MG63 (cell line): Measurements from ENCODE around the gene ZDHHC24. TPM values are rescaled to one million over a fixed set of nuclear protein-coding genes. Genes with fewer than 3 reads are reported as not detected.

ENCODE experiments used
- DNase-seq: peaks from one replicate; pipeline ENCODE4 v3.0.0-alpha.2; 2020
- H3K27me3 ChIP-seq: fragments of 250-450 bp; sonication (Bioruptor Pico); 2 replicates; pipeline ENCODE4 v1.5.1; 2020; ENCODE audit warnings: mild to moderate bottlenecking, moderate library complexity
- H3K36me3 ChIP-seq: fragments of 250-450 bp; sonication (Bioruptor Pico); 2 replicates; pipeline ENCODE4 v1.5.1; 2020; ENCODE audit warnings: mild to moderate bottlenecking, moderate library complexity
- H3K4me3 ChIP-seq: fragments of 250-450 bp; sonication (Bioruptor Pico); 2 replicates; pipeline ENCODE4 v1.5.1; 2020; ENCODE audit warnings: mild to moderate bottlenecking, moderate library complexity
- H3K9me3 ChIP-seq: fragments of 250-450 bp; sonication (Bioruptor Pico); 2 replicates; pipeline ENCODE4 v1.5.1; 2020; ENCODE audit warnings: mild to moderate bottlenecking, moderate library complexity
- total RNA-seq: library from RNA; depleted of rRNA; stranded (reverse); fragments of >200 nt; shearing (Covaris generic); gene quantifications from 2 replicates; pipeline ENCODE4 v1.2.3, GENCODE V29; 2014; ENCODE audit warnings: low replicate concordance

Gene ZDHHC24
- total RNA-seq, 1 experiment from 2014 or later = 22.9 TPM

DNA sequence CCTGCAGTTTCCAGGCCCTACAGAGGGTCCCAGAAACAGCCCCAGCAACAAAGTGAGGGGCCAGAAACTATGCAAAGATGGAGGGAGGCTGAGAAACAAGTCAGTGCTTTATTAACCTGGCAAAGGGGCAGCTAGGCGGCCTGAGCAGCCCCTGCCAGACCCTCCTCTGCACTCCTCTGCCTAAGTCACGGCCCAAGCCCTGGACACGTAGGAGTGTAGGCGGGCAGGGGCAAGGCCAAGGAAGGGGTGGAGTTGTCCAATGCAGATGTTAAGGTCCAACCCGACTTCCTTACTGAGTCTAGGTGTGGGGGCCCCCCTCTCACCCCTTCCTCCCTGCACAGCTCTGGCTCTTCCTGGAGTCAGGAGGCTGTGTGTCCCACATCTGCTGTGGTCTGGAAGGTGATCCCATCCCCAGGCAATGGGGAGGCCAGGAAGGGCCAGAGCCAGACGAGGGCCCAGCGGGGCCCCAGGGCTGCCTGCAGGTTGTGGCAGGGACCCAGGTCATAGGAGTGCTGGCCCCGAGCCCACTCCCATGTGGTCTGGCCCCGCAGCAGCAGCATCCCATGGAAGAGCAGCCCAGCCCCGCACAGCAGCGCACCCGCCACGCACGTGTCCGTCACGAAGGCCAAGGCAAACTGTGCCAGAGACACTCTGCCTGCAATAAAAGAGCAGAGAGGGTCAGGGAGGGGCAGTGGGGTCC is 6.5 kb downstream of the ZDHHC24 start:
- no peak for DNase-seq
- no peaks in the 10 kb centered on the region for H3K9me3 ChIP-seq
- no peak overlapping the region for H3K4me3 ChIP-seq
- no peaks in the 10 kb centered on the region; the same call in 1 of the 2 replicates for H3K36me3 ChIP-seq
- no peaks in the 10 kb centered on the region for H3K27me3 ChIP-seq

DNA sequence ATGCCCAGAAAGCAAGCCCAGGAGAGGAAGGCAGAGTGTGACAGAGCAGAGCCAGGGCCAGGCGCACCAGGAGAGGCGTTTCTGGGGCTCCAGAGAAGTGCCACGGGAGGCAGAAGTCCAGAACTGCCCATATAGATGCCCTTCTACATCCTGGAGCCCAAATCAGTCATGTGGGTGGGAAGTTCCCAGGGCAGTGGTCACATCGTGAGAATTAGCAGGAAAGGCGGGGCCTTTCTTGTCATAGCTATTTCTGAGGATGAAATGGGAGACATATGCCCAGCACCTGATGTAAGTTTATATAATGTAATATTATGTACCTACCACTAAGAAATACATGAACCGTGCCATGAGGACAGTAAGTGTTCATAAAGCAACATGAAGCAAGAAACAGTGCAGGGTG is 13.1 kb downstream of the ZDHHC24 start:
- H3K9me3 ChIP-seq = no peaks in the 10 kb centered on the region
- H3K4me3 ChIP-seq = no peak overlapping the region
- no peak for DNase-seq
- H3K27me3 ChIP-seq = no peaks in the 10 kb centered on the region
- no peaks in the 10 kb centered on the region for H3K36me3 ChIP-seq

DNA sequence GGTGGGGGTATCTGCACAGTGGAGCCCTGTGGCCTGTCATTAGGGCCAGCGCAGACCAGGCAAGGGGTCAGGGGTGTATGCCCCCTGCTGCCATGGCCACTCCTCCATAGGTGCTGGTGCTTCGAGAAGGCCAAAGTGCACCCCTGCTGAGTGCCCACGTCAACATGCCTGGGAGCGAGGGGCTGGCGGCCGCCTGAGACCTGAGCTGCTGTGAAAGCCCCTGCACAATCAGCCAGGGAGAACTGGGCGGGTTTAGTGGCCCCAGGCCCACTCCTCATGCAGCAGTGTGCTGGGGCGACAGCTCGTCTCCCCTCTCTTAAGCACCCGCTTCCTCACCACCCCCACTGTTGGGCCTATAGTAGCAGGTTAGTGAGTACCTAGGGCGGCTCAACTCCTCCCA is 14.0 kb downstream of the ZDHHC24 start:
- no peaks in the 10 kb centered on the region for H3K9me3 ChIP-seq
- no peaks in the 10 kb centered on the region for H3K36me3 ChIP-seq
- DNase-seq = no peak
- no peaks in the 10 kb centered on the region for H3K27me3 ChIP-seq
- H3K4me3 ChIP-seq = no peak overlapping the region

DNA sequence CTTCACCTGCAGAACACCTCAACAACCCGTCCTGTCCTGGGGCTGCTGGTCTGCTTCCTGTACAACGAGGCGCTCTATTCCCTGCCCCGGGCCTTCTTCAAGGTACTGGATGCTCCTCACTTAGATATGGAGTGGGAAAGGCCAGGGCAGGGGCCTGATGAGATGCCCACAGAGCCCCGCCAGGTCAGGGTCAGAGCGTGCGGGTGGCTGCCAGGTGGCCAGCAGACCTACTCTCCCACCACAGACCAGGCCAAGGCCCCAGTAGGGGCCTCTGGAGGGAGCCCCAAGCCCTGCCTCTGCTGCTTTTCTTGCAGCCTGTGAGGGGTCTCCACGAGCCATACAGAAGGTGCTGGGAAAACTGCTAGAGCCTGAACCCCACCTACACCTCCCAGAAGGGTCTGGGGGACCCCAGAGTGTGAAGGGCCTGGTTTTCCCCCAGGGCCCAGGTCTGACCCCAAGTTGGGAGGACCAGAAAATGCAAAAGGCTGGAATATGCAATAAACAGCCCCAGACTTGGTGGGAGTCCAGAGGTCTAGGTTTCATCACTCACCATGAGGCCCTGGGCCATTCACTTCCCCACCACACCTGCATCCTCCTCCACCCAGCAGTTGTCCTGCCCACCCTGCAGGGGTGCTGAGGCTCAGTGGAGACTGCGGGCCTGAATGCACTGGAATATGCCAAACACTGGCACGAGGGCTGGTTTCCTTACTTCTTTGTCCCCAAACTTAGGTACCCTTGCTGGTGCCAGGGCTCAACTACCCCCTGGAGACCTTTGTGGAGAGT is 14.7 kb downstream of the ZDHHC24 start:
- DNase-seq = no peak
- no peaks in the 10 kb centered on the region; the same call in 1 of the 2 replicates for H3K36me3 ChIP-seq
- H3K9me3 ChIP-seq = no peaks in the 10 kb centered on the region
- no peak overlapping the region for H3K4me3 ChIP-seq
- H3K27me3 ChIP-seq = no peaks in the 10 kb centered on the region

DNA sequence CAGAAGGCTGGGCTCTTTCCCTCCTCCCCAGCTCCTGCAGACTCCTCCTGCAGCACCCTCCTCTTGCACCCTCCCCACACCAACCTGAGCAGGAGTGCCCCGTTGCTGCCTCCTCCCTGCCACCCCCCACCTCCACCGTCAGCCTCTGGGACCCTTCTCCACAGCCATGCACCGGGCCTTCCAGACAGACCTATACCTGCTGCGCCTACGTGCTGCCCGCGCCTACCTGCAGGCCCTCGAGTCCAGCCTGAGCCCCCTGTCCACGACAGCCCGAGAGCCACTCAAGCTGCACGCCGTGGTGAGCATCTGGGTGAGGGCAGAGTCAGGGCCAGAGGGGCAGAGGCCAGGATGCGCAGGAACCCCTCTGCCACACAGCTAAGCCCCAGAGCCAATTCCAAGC is 16.2 kb downstream of the ZDHHC24 start:
- H3K4me3 ChIP-seq = no peak overlapping the region
- no peaks in the 10 kb centered on the region for H3K9me3 ChIP-seq
- no peak for DNase-seq
- H3K36me3 ChIP-seq = no peaks in the 10 kb centered on the region; the same call in 1 of the 2 replicates
- H3K27me3 ChIP-seq = no peaks in the 10 kb centered on the region

DNA sequence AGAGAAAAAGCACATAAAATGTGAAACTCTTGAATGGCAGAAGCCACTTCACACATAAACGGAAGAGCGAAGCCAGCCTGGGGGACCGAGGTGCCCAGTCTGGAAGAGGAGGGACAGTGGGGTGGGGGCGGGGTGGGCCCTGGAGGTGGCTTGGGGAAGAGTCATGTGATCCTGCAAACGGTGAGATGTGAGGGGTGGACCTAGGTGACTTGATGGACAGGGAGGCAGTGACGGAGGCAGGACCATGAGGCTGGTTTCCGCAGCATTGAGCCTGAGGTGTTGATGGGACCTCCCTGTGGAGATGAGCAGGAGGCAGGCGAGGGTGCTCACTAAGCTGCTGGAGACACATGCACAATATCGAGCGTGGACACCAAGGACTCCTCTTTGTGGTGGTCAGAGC is 16.8 kb downstream of the ZDHHC24 start:
- no peak overlapping the region for H3K4me3 ChIP-seq
- no peaks in the 10 kb centered on the region; the same call in 1 of the 2 replicates for H3K36me3 ChIP-seq
- no peaks in the 10 kb centered on the region for H3K27me3 ChIP-seq
- DNase-seq = no peak
- H3K9me3 ChIP-seq = no peaks in the 10 kb centered on the region

DNA sequence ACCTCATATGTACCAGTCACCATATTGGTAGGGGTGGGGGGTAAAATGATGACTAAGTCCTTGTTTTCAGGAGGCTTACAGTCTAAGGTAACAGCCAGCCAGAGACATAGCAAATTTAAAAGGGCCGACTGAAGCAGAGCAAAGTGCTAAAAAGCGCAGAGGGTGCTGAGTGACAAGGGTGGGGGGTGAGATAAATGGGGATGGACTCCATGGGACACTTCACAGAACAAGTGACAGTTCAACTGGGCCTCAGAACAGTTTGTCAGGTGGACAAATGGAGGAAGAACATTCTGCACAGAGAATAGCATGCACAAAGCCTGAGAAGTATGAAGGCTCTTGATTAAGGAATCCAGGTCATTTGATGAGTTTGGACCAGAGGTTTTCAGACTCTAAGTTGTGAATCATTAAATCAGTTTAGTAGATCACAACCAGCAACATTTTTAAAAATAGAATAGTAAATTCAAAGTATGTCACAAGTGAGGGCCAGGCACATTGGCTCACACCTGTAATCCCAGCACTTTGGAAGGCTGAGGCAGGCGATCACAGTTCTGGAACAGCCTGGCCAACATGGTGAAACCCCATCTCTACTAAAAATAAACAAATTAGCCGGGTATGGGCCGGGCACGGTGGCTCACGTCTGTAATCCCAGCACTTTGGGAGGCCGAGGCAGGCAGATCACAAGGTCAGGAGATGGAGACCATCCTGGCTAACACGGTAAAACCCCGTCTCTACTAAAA is 21.4 kb downstream of the ZDHHC24 start:
- peaks cover 11% of the 10 kb centered on the region for H3K36me3 ChIP-seq
- no peaks in the 10 kb centered on the region for H3K27me3 ChIP-seq
- no peak overlapping the region for H3K4me3 ChIP-seq
- no peaks in the 10 kb centered on the region for H3K9me3 ChIP-seq
- DNase-seq = no peak

DNA sequence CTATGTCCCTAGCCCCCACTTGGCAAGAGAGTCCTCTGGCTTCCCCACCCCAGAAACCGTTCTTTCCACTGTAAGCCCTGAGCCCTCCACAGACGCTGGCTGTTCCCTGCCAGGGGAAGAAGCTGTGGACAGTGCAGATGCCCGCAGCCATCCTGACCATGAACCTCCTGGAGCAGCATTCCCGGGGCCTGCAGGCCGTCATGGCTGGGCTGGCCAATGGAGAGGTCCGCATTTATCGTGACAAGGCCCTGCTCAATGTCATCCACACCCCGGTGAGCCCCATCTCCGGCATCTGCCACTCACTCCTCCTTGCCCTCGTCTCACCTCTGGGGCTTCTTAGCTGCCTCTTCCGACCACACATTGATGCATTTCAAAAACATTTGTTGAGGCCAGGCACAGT is 22.2 kb downstream of the ZDHHC24 start:
- no peaks in the 10 kb centered on the region for H3K27me3 ChIP-seq
- peaks cover 13% of the 10 kb centered on the region for H3K36me3 ChIP-seq
- no peak overlapping the region for H3K4me3 ChIP-seq
- no peak for DNase-seq
- no peaks in the 10 kb centered on the region for H3K9me3 ChIP-seq

DNA sequence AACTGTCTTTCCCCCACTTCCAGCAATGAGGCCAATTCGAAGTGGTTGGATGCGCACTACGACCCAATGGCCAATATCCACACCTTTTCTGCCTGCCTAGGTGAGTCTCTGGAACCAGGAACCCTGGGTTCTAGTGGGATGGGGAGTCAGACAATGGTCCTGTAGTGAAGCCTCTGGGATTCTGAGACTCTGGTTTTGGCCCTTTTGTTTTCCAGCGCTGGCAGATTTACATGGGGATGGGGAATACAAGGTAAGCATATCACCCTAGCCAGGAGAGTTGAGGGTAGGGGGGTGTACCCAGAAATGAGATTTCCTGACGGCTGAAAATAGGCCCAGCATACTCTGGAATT is 34.9 kb downstream of the ZDHHC24 start:
- no peak for DNase-seq
- Histone ChIP-seq H3K27me3 (no peaks in the 10 kb centered on the region), H3K4me3 (peak overlapping the region; percentile 98), H3K9me3 (no peaks in the 10 kb centered on the region), H3K36me3 (peaks cover 11% of the 10 kb centered on the region)

DNA sequence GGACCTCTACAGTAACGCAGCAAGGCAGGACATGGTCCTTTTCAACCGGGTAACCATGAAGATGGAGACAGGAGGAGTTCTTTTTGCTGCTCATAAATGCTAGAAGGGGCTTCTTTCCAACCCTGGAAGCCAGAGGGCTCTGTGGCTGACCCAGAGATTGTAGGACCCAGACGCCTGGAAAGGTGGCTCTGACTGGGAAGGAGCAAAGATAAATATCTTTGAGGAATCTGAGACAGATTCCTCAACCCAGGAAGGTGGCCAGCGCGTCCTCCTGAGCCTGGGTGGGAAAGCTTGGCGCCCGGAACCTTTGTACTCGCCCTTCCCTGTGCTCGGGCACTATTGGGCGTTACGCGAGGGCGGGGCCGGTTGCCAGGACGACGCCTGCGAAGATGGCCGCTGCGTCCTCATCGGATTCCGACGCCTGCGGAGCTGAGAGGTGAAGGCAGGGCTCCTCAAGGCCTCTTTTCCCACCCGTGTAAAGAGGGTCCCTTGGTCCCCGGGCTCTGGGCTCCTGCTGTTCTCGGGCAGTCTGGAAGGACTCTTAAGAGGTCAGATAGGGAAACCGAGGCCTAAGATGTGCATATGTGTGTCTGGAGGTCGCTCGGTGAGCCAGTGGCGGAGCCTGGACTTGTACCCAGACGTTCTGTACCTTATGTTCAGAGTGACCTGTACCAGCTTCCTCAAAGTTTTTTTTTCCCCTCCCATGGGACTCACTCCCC is 35.4 kb downstream of the ZDHHC24 start, which contains the start of gene BBS1:
TSS of gene BBS1 (plus strand) at position 365 of the 719 bp plus-strand sequence. CDS start at position 390, 25 bp downstream.
- no peaks in the 10 kb centered on the region for H3K9me3 ChIP-seq

DNA sequence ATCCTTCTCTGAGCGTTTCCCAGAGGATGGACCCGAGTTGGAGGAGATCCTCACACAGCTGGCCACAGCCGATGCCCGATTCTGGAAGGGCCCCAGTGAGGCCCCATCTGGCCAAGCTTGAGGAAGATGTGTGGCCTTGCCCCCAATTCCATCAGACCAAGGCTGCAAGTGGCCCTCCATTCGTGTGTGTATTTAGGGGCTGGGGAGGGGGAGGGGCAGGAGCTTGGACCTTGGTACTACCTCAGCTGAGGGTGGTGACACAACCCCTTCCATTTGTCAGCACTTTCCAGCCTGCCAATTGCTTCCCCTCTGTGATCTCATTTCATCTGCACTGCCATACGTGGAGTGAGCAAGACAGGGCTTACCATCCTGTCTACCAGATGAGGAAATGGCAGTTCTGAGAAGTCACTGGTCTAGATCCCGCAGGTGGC is 36.7 kb downstream of the ZDHHC24 start:
- no peak for DNase-seq
- H3K27me3 ChIP-seq = no peaks in the 10 kb centered on the region
- H3K9me3 ChIP-seq = no peaks in the 10 kb centered on the region
- H3K36me3 ChIP-seq = peaks cover 19% of the 10 kb centered on the region
- H3K4me3 ChIP-seq = no peak overlapping the region

More for the DNA sequence above, 35.4 kb downstream of the ZDHHC24 start, which contains the start of gene BBS1:
- Histone ChIP-seq H3K27me3 (no peaks in the 10 kb centered on the region), H3K36me3 (peaks cover 11% of the 10 kb centered on the region), H3K4me3 (peak within 1 kb of the TSS; percentile 98)
- DNase-seq = peak; percentile 79

DNA sequence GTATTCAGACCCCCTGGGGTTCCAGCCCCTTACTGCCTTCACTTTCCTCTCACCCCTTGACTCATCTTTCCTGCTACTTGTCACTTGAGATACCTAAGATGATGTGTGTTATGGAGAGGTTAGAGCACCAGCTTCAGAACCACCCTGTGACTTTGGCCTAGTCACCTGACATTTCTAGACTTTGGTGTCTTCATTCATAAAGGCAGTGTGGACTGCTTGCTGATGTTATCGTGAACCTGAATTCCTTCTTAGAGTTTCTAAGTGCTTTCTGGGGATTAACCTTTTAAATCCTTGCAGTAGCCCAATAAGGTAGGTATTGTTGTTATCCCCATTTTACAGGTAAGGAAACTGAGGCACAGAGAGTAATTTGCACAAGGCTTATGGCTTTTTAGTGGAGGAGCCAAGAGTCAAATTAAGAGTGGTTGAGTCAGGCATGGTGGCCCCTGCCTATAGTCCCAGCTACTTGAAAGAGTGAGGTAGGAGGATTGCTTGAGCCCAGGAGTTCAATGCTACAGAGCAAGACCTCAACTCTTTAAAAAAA is 40.5 kb downstream of the ZDHHC24 start:
- H3K36me3 ChIP-seq = peaks cover 14% of the 10 kb centered on the region
- H3K9me3 ChIP-seq = no peaks in the 10 kb centered on the region
- no peak overlapping the region for H3K4me3 ChIP-seq
- H3K27me3 ChIP-seq = no peaks in the 10 kb centered on the region
- DNase-seq = no peak

DNA sequence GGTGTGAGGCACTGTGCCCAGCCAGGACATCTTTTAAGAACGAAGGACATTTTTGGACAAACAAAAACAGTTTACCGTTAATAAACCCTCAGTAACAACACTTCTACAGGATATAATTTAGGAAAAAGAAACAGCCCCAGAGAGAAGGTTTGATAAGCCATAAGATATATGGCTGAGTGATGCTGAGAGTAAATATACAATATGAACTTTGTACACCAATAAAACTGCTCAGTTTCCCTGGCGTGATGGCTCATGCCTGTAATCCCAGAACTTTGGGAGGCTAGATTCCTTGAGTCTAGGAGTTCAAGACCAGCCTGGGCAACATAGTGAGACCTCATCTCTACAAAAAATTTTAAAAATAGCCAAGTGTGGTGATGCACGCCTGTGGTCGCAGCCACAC is 47.3 kb downstream of the ZDHHC24 start:
- peaks cover 14% of the 10 kb centered on the region; the same call in 1 of the 2 replicates for H3K36me3 ChIP-seq
- DNase-seq = no peak
- no peak overlapping the region for H3K4me3 ChIP-seq
- no peaks in the 10 kb centered on the region for H3K27me3 ChIP-seq
- no peaks in the 10 kb centered on the region for H3K9me3 ChIP-seq

DNA sequence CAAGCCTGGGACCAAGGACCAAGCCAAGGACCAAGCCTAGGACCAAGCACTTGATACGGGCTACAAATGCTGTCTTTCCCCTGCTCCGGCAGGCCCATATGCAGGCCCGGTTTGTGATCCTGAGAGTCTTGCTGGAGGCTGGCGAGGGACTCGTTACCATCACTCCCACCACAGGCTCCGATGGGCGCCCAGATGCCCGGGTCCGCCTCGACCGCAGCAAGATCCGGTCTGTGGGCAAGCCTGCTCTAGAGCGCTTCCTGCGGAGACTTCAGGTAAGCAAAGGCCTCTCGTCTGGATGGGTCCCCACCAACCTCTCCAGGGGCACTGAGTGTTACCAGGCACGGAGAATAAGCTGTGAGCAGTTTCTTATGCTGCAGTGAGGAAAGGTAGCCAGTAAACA is 48.6 kb downstream of the ZDHHC24 start:
- no peak overlapping the region for H3K4me3 ChIP-seq
- no peaks in the 10 kb centered on the region for H3K9me3 ChIP-seq
- DNase-seq = no peak
- H3K36me3 ChIP-seq = peaks cover 11% of the 10 kb centered on the region
- H3K27me3 ChIP-seq = no peaks in the 10 kb centered on the region

DNA sequence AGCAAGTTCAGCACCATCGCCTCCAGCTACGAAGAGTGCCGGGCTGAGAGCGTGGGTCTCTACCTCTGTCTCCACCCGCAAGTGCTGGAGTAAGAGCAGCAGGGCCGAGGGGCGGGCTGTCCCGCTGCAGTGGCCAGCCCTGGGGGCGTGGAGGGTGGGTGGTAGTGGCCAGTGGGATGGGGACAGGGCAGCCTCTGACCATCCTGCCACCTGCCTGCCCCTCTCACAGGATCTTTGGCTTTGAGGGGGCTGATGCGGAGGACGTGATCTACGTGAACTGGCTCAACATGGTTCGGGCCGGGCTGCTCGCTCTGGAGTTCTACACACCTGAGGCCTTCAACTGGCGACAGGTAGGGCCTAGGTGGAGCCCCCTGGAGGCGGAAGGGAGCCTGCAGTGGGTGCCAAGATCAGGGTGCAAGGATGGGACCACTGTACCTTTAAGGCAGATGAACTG is 50.4 kb downstream of the ZDHHC24 start:
- Histone ChIP-seq H3K36me3 (peaks cover 18% of the 10 kb centered on the region), H3K4me3 (no peak overlapping the region), H3K27me3 (no peaks in the 10 kb centered on the region), H3K9me3 (no peaks in the 10 kb centered on the region)
- DNase-seq = no peak

DNA sequence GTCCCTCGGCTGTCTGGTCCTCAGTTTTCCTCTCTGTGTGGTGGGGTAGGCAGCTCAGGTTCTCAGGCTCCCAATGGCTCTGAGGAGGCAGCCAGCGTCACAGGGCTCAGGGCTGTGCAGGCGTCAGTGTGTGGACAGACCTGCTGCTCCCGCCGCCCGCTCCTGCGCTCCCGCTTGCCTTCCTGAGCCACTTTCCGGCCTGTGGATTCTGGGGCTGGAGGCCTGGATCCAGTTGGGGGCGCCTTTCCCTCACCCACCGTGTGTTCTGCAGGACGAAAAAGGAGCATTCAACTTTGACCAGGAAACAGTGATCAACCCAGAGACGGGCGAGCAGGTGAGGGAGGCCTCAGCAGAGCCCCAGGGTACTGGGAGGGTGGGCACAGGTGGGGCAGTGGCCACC is 50.9 kb downstream of the ZDHHC24 start:
- H3K27me3 ChIP-seq = no peaks in the 10 kb centered on the region
- H3K36me3 ChIP-seq = peaks cover 18% of the 10 kb centered on the region
- H3K9me3 ChIP-seq = no peaks in the 10 kb centered on the region
- H3K4me3 ChIP-seq = no peak overlapping the region
- no peak for DNase-seq
